ENCODE results near the gene BPIFB3.

Gene BPIFB3

DNA sequence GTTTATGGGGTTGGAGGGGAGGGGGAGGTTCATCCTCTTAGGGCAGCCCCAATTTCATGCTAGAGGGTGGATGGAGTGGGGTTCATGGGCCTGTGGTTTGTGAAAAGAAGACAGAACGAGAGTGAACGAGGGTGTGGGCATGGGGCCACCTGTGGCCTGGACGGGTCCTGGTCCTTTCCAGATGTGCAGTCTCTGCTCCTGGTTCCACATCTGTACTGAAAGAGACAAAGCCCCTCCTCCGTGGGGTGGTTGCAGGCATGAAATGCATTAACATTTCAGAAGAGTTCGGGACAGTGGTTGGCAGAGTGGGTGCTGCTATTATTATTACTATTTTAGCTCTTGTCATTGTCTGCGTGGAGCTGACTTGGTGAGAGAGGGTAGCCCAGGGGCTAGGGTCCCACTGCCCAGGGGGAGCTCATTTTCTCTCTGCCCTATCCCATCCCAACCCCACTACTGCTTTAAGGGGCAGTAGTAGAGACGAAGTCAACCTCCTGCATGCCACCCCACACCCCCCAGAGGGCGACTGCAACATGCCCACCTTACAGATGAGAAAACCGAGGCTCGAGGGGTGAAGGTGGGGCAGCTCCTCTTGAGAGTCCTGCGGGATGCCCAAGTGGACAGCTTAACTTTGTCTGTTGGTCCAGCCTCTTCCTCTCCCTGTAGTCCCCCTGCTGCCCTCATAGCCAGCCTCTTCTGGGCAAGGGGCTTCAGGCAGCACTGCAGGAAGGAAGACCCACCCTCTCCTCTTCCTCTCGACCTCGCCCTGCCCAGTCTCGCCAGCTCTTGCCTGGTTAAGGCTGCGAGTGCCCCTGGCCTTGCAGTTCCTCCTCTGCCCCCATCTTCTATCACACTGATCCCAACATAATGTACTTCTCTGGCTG is 37.8 kb upstream of the BPIFB3 start:
- DNase-seq, result no peak

DNA sequence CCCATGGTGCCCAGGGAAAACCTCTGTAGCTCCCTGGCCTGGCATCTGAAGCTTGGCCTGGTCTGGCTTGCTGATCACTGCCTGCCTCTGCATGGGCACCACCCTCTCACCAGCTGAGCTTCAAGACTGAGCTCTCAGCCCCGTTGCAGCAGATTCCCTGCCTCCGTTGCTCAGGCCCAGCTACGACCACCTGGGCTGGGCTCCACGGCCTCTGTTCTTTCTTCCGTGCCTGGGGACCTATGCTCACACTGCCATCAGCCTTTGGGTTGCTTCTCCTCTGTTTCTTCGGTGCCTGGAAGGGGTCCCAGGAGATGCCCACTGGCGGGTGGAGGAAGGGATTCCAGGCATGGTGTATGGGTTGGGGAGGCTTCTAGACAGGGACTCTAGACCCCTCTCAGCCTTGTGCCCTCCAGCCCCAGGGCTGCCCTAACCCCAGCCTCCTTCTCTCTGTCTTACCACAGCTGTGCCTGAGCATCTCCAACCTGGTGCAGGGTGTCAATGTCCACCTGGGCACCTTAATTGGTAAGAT is 37.1 kb upstream of the BPIFB3 start:
- no peak for DNase-seq

DNA sequence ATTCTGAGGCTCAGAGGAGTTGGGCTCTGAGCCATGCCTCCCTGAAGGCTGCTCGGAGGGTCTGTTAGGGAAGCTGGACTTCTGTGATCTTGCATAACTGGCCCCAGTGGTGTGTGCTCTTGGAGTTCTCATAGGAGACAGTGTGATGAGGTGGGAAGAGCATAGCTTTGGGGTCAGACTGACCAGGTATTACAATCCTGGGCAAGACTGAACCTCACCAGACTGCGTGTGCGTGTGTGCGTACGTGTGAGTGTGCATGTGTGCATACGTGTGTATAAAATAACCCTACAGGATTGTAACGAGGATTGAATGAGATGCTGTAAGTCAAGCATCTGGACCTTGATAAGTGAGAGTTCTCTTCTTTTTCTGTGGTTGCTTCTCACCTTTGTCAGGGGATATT is 36.2 kb upstream of the BPIFB3 start:
- no peak for DNase-seq

DNA sequence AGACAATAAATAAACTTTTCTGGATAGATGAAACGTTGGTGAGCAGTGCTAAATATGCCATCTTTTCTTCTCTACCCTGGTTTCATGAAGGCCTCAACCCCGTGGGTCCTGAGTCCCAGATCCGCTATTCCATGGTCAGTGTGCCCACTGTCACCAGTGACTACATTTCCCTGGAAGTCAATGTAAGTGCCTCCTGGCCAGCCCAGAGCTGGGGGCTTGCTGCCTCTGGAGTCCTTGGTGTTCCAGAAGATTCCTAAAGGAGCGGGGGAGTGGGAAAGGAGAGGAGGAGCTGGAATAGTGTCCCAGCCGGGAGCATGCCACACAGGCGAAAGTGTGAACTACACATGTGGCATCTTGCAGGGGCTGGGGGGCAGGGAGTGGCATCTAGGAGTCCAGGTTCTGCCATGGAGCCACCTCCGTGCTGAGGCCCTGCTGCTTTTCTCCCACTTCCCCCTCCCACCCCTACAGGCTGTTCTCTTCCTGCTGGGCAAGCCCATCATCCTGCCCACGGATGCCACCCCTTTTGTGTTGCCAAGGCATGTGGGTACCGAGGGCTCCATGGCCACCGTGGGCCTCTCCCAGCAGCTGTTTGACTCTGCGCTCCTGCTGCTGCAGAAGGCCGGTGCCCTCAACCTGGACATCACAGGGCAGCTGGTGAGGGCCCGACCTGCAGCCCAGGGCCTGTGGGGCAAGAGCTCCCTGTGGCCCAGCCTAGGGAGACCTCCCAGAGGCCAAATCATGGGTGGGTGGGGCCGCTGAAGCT is 35.4 kb upstream of the BPIFB3 start:
- DNase-seq, result no peak

DNA sequence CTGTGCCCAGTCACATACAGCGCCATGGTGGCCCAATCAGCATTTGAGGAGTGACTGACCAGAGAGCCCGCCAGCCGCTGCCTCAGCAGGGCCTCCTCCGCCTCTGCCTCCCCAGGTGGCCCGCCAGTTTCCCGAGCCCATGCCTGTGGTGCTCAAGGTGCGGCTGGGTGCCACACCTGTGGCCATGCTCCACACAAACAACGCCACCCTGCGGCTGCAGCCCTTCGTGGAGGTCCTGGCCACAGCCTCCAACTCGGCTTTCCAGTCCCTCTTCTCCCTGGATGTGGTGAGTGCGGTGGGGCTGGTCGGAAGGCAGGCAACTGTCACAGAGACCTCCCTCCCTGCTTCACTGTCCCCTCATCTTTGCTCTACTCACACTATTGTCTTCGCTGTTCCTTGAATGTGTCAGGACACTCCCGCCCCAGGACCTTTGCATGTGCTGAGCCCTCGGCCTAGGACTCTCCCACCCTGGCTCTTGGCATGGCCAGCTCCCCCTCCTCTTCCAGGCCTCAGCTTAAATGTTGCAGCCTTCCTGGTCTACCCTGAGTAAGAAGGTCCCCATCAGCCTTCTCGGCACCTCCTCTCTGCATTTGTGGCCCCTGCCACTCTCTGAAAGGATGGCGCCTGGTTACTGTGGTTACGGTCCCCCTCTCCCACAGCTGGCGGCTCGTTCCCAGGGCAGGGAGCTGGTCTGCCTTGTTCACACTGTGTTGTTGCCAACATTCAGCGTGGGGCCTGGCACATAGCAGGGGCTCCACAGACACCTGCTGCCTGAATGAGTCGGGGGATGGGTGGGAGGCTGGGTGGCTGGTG is 34.0 kb upstream of the BPIFB3 start:
- DNase-seq, result no peak

GRCh38 chr20:33020278-33021161 is 33.2 kb upstream of the BPIFB3 start:
- DNase-seq, result no peak

DNA sequence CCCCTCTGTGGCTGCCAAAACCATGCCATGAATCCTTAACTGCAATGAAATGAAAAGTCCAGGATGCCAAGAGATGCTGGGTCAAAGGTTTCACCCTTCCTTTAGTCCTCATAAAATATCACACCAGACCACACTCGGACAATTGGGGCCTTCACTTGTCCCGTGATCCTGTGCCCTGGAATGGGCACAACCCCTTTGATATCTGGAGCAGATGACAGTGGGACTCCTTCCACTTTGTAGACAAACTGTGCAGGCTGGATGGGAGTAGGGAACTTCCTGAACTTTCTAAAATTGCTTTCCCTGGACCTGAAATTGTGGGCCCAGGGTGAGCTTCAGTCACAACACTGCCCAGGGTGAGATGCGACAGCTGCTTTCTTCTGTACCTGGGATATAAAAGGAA is 31.8 kb upstream of the BPIFB3 start:
- no peak for DNase-seq

- no peak for DNase-seq
These were observed 31.4 kb upstream of the BPIFB3 start for GRCh38 chr20:33022289-33022688.

DNA sequence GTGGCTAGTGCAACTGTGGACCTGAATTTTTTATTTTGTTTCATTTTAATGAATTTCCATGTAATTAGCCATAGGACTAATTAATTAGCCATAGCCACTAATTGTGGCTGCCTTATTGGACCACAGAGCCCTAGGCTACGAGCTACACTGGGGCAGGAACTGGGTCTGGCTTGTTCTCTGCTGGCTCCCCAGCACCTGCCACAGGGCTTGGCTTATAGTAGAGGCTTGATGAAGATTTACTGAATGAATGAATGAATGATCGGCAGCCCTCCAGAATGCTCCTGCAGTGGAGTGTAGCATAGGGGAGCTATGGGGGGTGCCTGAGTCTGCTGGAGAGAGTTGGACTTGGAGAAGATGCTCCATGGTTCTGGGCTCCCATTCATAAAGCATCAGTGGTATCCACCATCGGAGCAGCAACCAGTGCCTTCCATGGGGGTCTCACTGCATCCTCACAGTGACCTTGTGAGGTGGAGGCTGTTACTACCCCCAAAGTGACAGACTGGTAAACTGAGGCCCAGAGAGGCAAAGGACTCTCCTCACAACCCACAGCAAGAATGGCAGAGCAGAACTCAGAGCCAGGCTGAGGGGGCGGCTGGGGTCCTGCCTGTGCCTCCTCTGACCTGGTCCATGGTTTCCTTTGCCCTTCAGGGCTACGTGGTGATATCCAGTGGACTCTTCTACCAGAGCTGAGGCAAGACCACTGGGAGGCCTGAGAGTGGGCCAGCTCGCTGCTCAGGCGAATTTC is 30.8 kb upstream of the BPIFB3 start:
- DNase-seq, result no peak

GRCh38 chr20:33023439-33024242 is 30.1 kb upstream of the BPIFB3 start:
- DNase-seq, result no peak

DNA sequence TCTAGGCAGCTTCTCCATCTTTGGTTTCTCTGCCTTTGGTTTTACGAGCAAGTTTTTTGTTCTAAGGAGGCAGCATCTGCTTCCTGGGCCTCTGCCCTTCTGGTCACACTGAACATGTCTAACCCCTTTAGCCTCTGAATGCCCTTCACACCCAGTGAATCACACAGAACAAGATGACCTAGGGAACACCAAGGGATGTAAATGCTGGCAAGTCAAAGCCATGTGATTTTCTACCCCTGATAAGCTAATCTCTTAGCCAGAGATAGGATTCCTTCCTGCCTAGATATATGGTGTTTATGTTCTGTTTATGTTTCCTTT is 29.5 kb upstream of the BPIFB3 start:
- no peak for DNase-seq

DNA sequence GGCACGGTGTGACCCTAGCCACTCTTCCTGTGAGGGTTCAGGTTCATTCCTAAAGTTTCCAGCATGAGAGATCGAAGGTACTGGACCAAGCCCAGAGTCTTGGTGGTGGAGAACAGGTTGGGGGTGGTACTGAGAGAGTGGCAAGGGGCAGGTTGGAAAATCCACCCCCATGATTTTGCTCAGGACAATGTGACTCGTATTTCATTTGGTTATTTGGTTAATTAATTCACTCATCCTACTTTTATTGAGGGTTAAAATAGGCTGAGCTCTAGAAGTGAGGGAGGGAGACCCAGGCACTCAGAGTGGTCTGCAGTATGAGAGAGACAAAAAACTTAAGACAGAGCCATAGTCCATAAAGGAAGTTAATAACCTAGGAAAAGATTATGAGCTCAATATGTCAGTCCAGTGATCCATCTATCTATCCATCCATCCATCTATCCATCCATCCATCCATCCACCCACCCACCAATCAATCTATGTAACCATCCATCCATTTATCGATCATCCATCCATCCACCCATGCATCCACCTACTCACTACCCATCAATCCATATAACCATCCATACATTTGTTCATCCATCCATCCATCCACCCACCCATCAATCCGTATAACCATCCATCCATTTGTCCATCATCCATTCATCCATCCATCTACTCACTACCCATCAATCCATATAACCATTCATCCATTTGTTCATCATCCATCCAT is 28.9 kb upstream of the BPIFB3 start:
- DNase-seq, result no peak

DNA sequence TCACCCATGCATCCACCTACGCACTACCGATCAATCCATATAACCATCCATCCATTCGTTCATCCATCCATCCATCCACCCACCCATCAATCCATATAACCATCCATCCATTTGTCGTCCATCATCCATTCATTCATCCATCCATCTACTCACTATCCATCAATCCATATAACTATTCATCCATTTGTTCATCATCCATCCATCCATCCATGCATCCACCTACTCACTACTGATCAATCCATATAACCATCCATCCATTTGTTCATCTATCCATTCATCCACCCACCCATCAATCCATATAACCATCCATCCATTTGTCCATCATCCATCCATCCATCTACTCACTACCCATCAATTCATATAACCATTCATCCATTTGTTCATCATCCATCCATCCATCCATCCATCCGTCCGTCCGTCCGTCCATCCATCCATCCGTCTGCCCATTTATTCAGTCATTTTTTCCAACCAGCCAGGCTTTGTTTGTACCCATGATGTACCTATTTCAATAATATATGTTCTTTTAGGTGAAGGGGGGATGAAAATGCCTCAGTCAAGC is 28.3 kb upstream of the BPIFB3 start:
- DNase-seq, result no peak

GRCh38 chr20:33026072-33026778 is 27.5 kb upstream of the BPIFB3 start:
- DNase-seq, result no peak

- DNase-seq, result no peak
These were observed 26.6 kb upstream of the BPIFB3 start for GRCh38 chr20:33026779-33027759.

DNA sequence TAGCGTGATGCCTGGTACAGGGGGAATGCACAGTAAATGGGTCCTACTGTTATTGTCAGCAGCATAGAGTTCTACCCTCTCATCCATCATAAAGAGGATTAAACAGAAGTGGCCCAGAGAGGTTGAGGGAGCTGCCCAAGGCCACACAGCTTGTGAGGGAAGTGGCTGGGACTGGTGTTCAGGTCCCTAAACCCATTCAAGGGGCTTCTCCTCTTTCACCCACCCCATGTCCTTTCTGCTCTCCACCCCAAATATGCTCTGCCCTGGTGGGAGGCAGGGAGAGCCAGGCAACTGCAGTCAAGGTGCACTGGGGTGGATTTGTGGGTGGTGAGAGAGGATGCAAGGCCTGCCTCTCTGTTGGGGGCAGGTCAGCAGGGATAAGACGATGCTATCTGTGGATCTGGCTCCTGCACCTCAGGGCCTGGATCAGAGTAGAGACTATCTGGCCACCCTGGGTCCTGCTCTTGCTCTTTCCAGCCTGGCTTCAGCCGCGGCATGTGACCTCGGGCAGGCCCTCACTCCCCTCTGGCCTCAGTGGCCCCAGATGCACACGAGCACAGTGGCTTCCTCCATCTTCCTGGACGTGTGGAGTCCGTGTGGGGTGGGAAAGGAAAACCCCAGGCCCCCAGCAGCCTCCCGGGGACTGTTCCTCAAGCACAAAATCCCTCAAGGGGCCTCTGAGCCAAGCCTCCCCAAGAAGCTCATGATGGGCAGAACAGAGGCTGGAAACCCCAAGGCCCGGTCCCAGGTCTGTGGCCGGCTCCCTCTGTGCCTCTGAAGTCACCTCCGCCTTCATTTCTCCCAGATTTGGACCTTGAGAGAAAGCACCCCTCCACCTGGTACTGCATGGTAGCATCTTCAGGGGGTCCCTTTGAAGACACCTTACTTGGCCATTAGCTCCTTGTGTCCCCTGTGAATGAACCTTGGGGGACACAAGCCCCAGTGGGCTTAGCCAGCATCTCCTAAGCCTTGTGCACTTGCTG is 25.6 kb upstream of the BPIFB3 start:
- DNase-seq, result no peak

All from activated gamma-delta T cell (primary cell).